ENCODE results near the gene CPLX3. TPM values are rescaled to one million over a fixed set of nuclear protein-coding genes. Genes with fewer than 3 reads are reported as not detected.

Gene CPLX3
- polyA plus RNA-seq, 2 of the 4 experiments (the other 2 are of a cell fraction) = not detected

DNA sequence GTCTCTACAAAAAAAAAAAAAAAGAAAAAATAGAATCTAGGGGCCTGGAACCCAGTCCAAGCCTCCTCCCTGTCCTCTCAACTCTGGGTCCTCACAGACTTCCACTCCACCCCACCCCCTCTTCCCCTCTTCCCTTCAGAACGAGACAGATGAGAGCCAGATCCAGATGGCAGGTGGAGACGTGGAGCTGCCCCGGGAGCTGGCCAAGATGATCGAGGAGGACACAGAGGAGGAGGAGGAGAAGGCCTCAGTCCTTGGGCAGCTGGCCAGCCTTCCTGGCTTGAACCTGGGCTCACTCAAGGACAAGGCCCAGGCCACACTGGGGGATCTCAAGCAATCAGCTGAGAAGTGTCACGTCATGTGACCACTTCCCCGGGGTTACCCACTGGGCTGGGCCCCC lies 3.6 kb downstream of the CPLX3 start (continued):
- no peak for TF ChIP-seq EHMT2 (IDR thresholded peaks at IDR 0.05; ENCODE audit: low read depth)
- TF ChIP-seq TP53 (CRISPR knock-in tag; IDR thresholded peaks at IDR 0.05) = no peak
- no peak for TF ChIP-seq ZNF302 (CRISPR knock-in tag; IDR thresholded peaks at IDR 0.05)
- no peak for TF ChIP-seq JUNB (IDR thresholded peaks at IDR 0.05)
- TF ChIP-seq SMC3 (IDR thresholded peaks at IDR 0.05) = no peak
- no peak for TF ChIP-seq HOXB13 (CRISPR knock-in tag; IDR thresholded peaks at IDR 0.05; ENCODE audit: low read depth)
- TF ChIP-seq HMGXB4 (CRISPR knock-in tag; IDR thresholded peaks at IDR 0.05; ENCODE audit: borderline replicate concordance) = no peak
- TF ChIP-seq CEBPB (IDR thresholded peaks at IDR 0.05) = no peak
- TF ChIP-seq ESRRA (IDR thresholded peaks at IDR 0.05; ENCODE audit: borderline replicate concordance, low read length) = no peak

DNA sequence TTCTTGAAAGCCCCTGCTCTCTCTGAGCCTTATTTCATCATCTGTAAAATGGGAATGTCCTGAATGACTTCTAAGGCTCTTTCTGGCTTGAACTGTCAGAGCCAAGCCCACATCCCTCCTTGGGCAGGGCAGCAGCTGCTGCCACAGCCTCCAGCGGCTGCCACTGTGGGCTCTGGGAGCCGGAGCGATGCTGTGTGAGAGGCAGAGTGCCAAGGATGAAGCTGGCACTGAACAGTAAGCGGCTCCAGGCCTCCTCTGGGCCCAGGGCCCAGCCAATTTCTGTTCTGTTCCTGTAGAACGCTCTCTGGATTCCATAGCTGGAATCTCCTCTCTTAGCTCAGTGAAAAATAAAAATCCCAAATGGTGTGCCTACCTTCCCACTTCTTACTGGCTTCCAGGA lies 4.4 kb downstream of the CPLX3 start:
- CTCF ChIA-PET = interaction anchor here (0.7 to 66.7 kb wide), 4 partner anchors 10 to 120 kb away, joined by 3 to 1908 read pairs (median 4); partner anchors contain the start of genes CSK and LMAN1L
- ATAC-seq = no peak
- no peak overlapping the region for H3K27ac ChIP-seq
- H3K4me2 ChIP-seq = no peak overlapping the region
- H3K4me1 ChIP-seq = peaks cover 7% of the 10 kb centered on the region; the same call in 1 of the 3 replicates
- POLR2A ChIA-PET = no interaction called here
- no peak for FAIRE-seq
- TF ChIP-seq RCOR1 (IDR thresholded peaks at IDR 0.05; ENCODE audit: low read depth, low read length) (no peak), MAFK (IDR thresholded peaks at IDR 0.05; ENCODE audit: partially characterized antibody) (no peak)
- H3K4me3 ChIP-seq = no peak overlapping the region
- DNase-seq (ENCODE audit: low read depth in 1 of 2, low spot score in 1 of 2) = no peak
- no peaks in the 10 kb centered on the region for H3K9me3 ChIP-seq
- 64% methylated on average over 5 of the region's 5 CpGs for WGBS (ENCODE audit: missing lambda C conversion rate)

DNA sequence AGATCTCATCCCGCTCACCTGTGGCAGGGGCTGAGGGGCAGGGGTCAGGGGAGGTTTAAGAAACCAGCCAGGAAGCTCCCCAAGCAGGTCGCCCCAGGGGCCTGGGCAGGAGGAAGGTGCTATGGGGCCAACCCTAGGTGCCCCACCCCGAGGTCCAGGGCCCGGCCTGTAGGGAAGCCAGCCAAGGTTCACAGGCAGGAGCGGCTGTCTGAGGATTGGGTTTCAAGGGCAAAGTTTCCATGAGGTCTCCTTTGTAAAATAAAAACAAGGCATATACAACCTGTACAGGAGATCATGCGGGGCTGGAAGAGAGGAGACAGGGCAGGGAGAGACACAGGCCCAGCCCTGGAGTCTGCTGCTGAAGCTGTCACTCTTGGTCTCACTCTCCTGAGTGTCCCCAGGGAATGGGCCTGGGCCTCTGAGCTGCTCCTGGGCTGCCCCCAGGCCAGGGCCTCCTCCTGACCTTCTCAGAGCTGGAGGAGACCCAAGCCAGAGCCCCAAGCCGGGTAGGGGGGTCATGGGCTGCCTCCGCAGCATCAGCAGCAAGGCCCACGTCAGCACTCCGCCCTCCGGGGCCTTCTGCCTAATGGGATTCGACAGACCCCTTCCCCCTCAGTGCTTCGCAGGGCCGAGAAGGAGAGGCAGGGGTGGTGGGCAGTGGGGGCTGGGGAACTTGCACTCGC lies 5.5 kb downstream of the CPLX3 start:
- Histone ChIP-seq H3K4me1 (peaks cover 3% of the 10 kb centered on the region; the same call in 1 of the 3 replicates), H3K9me3 (no peaks in the 10 kb centered on the region), H3K4me3 (no peak overlapping the region), H3K27ac (no peak overlapping the region), H3K4me2 (no peak overlapping the region)
- ChIA-PET POLR2A (no interaction called here), CTCF (interaction anchor here (0.8 to 66.7 kb wide), 4 partner anchors 11 to 119 kb away, joined by 3 to 1908 read pairs (median 6); partner anchors contain the start of genes CSK, LMAN1L and ULK3)
- 59% methylated on average over 13 of the region's 15 CpGs for WGBS (ENCODE audit: missing lambda C conversion rate)
- no peak for FAIRE-seq
- ATAC-seq = no peak
- TF ChIP-seq MAZ (IDR thresholded peaks at IDR 0.05; ENCODE audit: borderline replicate concordance, low read depth, low read length) = no peak
- TF ChIP-seq HOXB5 (CRISPR knock-in tag; IDR thresholded peaks at IDR 0.05) = no peak
- no peak for TF ChIP-seq HMGXB4 (CRISPR knock-in tag; IDR thresholded peaks at IDR 0.05; ENCODE audit: borderline replicate concordance)
- TF ChIP-seq SREBF2 (IDR thresholded peaks at IDR 0.05) = no peak
- TF ChIP-seq POLR2AphosphoS2 (conservative IDR thresholded peaks at IDR 0.05; ENCODE audit: low read length) = no peak
- no peak for TF ChIP-seq KDM1A (IDR thresholded peaks at IDR 0.05; ENCODE audit: low read depth)
- DNase-seq (ENCODE audit: low read depth in 1 of 2, low spot score in 1 of 2) = no peak

GRCh38 chr15:74832826-74833225 lies 6.4 kb downstream of the CPLX3 start:
- no peak overlapping the region for H3K27ac ChIP-seq
- WGBS (ENCODE audit: missing lambda C conversion rate) = 41% methylated on average over 4 of the region's 4 CpGs
- no peak for ATAC-seq
- no peak overlapping the region for H3K4me3 ChIP-seq
- H3K9me3 ChIP-seq = no peaks in the 10 kb centered on the region
- no peak for DNase-seq (ENCODE audit: low read depth in 1 of 2, low spot score in 1 of 2)
- POLR2A ChIA-PET = no interaction called here
- H3K4me2 ChIP-seq = no peak overlapping the region
- peaks cover 3% of the 10 kb centered on the region; the same call in 1 of the 3 replicates for H3K4me1 ChIP-seq
- FAIRE-seq = no peak
- CTCF ChIA-PET = interaction anchor here (2.1 to 66.7 kb wide), 2 partner anchors 10 to 42 kb away, joined by 8 to 1908 read pairs; partner anchors contain the start of genes CSK, LMAN1L and ULK3
- TF ChIP-seq KDM1A (IDR thresholded peaks at IDR 0.05; ENCODE audit: low read depth) = no peak
- no peak for TF ChIP-seq RNF2 (IDR thresholded peaks at IDR 0.05; ENCODE audit: borderline replicate concordance, low read depth)
- no peak for TF ChIP-seq PHF8 (IDR thresholded peaks at IDR 0.05; ENCODE audit: borderline replicate concordance, low read depth)
- TF ChIP-seq PBX3 (IDR thresholded peaks at IDR 0.05) = no peak
- no peak for TF ChIP-seq FOSL2 (IDR thresholded peaks at IDR 0.05)
- no peak for TF ChIP-seq FOSL2 (CRISPR knock-in tag; IDR thresholded peaks at IDR 0.05)
- no peak for TF ChIP-seq HDAC2 (IDR thresholded peaks at IDR 0.05)
- TF ChIP-seq POLR2A (IDR thresholded peaks at IDR 0.05; ENCODE audit: low read length) = no peak
- no peak for TF ChIP-seq MYC (IDR thresholded peaks at IDR 0.05; ENCODE audit: borderline replicate concordance, low read length)
- no peak for TF ChIP-seq KDM5A (IDR thresholded peaks at IDR 0.05)
